SK-N-SH treated with all-trans-retinoic acid at 6 μM for 48 hours (cell line): ENCODE data around the gene ADCK1.

Experiments used
- ARNTL ChIP-seq: fragments of 450-650 bp; formaldehyde crosslinking; IDR thresholded peaks from 2 replicates; pipeline ENCODE4 v1.5.0; 2020; ENCODE audit warnings: low read depth, mild to moderate bottlenecking, moderate library complexity, borderline replicate concordance
- ESRRG ChIP-seq: fragments of 250-450 bp; sonication (Bioruptor Pico); IDR thresholded peaks from 2 replicates; pipeline ENCODE4 v1.6.1; 2021; ENCODE audit warnings: mild to moderate bottlenecking
- ISL1 ChIP-seq: fragments of 250-450 bp; sonication (Bioruptor Pico); IDR thresholded peaks from 2 replicates; pipeline ENCODE4 v2.1.2; 2022; ENCODE audit warnings: mild to moderate bottlenecking, moderate library complexity
- OSR1 ChIP-seq: fragments of 250-450 bp; sonication (Bioruptor Pico); IDR thresholded peaks from 2 replicates; pipeline ENCODE4 v1.8.0; 2022; ENCODE audit warnings: moderate library complexity, mild to moderate bottlenecking, inconsistent platforms
- PATZ1 ChIP-seq: fragments of 250-450 bp; sonication (Bioruptor Pico); IDR thresholded peaks from 2 replicates; pipeline ENCODE4 v1.8.0; 2020; ENCODE audit warnings: mild to moderate bottlenecking, moderate library complexity, borderline replicate concordance
- POU6F1 ChIP-seq: fragments of 250-450 bp; sonication (Bioruptor Pico); IDR thresholded peaks from 2 replicates; pipeline ENCODE4 v1.8.0; 2021; ENCODE audit warnings: low read depth, mild to moderate bottlenecking, moderate library complexity, borderline replicate concordance
- RARB ChIP-seq: fragments of 250-450 bp; sonication (Bioruptor Pico); IDR thresholded peaks from 2 replicates; pipeline ENCODE4 v1.8.0; 2021; ENCODE audit warnings: mild to moderate bottlenecking, moderate library complexity
- TCF4 ChIP-seq: fragments of 250-450 bp; sonication (Bioruptor Pico); IDR thresholded peaks from 2 replicates; pipeline ENCODE4 v1.8.0; 2021; ENCODE audit warnings: mild to moderate bottlenecking, moderate library complexity, borderline replicate concordance
- TOX ChIP-seq: fragments of 250-450 bp; sonication (Bioruptor Pico); IDR thresholded peaks from 2 replicates; pipeline ENCODE4 v1.8.0; 2021; ENCODE audit warnings: mild to moderate bottlenecking, moderate library complexity, borderline replicate concordance
- TSHZ2 ChIP-seq: fragments of 250-450 bp; sonication (Bioruptor Pico); IDR thresholded peaks from 2 replicates; pipeline ENCODE4 v1.5.0; 2020; ENCODE audit warnings: mild to moderate bottlenecking, moderate library complexity
- ZFP3 ChIP-seq: fragments of 250-450 bp; sonication (Bioruptor Pico); IDR thresholded peaks from 2 replicates; pipeline ENCODE4 v1.5.0; 2020; ENCODE audit warnings: mild to moderate bottlenecking, moderate library complexity
- ZFP30 ChIP-seq: fragments of 450-650 bp; formaldehyde crosslinking; IDR thresholded peaks from 2 replicates; pipeline ENCODE4 v1.5.0; 2022; ENCODE audit warnings: mild to moderate bottlenecking, moderate library complexity
- ZNF565 ChIP-seq: fragments of 450-650 bp; formaldehyde crosslinking; conservative IDR thresholded peaks from 2 replicates; pipeline ENCODE4 v1.5.0; 2020; ENCODE audit warnings: low read depth, mild to moderate bottlenecking, moderate library complexity
- ZNF8 ChIP-seq: fragments of 450-650 bp; formaldehyde crosslinking; IDR thresholded peaks from 2 replicates; pipeline ENCODE4 v1.5.0; 2020; ENCODE audit warnings: mild to moderate bottlenecking, moderate library complexity

GRCh38 chr14:77869340-77869739, 69.4 kb downstream of the ADCK1 start:
- TF ChIP-seq ARNTL (CRISPR knock-in tag) (no peak), ESRRG (no peak), RARB (CRISPR knock-in tag) (no peak), PATZ1 (CRISPR knock-in tag) (no peak), POU6F1 (no peak), ZFP3 (no peak), ZNF8 (CRISPR knock-in tag) (no peak), TSHZ2 (CRISPR knock-in tag) (no peak), TCF4 (CRISPR knock-in tag) (no peak), ISL1 (CRISPR knock-in tag) (no peak), OSR1 (CRISPR knock-in tag) (no peak), TOX (CRISPR knock-in tag) (no peak), ZNF565 (no peak), ZFP30 (no peak)
